ENCODE data around the gene ENTPD7. TPM values are rescaled to one million over a fixed set of nuclear protein-coding genes. Genes with fewer than 3 reads are reported as not detected.

The ENTPD7 gene
- total RNA-seq, 1 experiment from 2014 or later, result 14.5 TPM

DNA sequence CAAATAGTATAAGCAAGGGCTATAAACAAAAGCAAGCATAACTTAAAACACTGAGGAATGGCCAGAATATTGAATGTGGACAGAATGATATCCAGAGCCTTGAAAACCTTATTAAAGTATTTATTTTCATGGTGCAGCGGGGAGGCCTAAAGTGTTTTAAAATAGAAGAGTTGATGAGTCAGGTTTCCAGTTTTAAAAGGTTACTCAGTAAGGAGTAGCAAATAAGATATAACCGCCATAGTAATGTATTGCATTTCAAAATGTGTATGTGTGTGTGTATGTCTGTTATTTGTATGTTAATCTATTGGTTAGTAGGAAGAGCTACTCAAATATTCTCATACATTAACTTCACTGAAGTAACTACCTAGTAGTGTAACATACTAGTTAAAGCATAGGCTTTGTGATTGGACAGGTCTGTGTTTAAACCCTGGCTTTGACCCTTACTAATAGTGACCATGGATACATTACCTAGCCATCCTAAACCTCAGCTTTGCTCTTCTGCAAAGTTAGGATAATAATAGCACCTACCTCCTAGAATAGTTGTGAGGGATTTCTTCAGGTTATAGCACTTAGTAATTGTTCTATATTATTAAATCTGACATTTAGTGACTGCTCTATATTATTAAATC lies 89.6 kb downstream of the ENTPD7 start:
- Histone ChIP-seq H3K18ac (ENCODE audit: insufficient read length, low read depth, low read length) (no peak overlapping the region), H2BK12ac (ENCODE audit: insufficient read length, low read depth, low read length) (no peak overlapping the region), H3K9ac (ENCODE audit: extremely low read depth, insufficient read length, low read length) (no peak overlapping the region), H2BK15ac (ENCODE audit: low read depth, low read length) (no peak overlapping the region), H4K5ac (ENCODE audit: insufficient read length, low read depth, low read length) (no peak overlapping the region), H2BK120ac (ENCODE audit: low read depth, low read length, poor library complexity, severe bottlenecking) (no peak overlapping the region), H3K4me1 (ENCODE audit: insufficient read depth, low read length) (no peaks in the 10 kb centered on the region), H4K8ac (replicated peaks; ENCODE audit: insufficient read length, low read depth, low read length) (no peak overlapping the region), H3K9me3 (ENCODE audit: control insufficient read depth, low read depth, low read length) (no peaks in the 10 kb centered on the region), H3T11ph (ENCODE audit: low read length) (no peak overlapping the region), H3K4me2 (ENCODE audit: insufficient read depth, insufficient read length, low read length) (no peak overlapping the region), H3K79me1 (ENCODE audit: insufficient read depth, low read depth, low read length, poor library complexity, severe bottlenecking) (no peaks in the 10 kb centered on the region), H2BK5ac (ENCODE audit: insufficient read length, low read length) (no peak overlapping the region), H2BK20ac (ENCODE audit: low read depth, low read length, poor library complexity, severe bottlenecking) (no peak overlapping the region), H3K27me3 (ENCODE audit: insufficient read depth, low read length) (no peaks in the 10 kb centered on the region), H3K23me2 (ENCODE audit: insufficient read length, low read depth, low read length, poor library complexity, severe bottlenecking) (no peaks in the 10 kb centered on the region), H3K4ac (ENCODE audit: low read depth, low read length) (no peak overlapping the region), H4K91ac (ENCODE audit: insufficient read length, low read depth, low read length) (no peak overlapping the region), H4K20me1 (ENCODE audit: control insufficient read depth, insufficient read depth, insufficient read length) (no peaks in the 10 kb centered on the region), H3K14ac (ENCODE audit: insufficient read depth, low read length) (no peak overlapping the region), H3K56ac (ENCODE audit: insufficient read length, low read depth, low read length) (no peak overlapping the region), H2AFZ (ENCODE audit: low read length) (no peak overlapping the region), H3K27ac (ENCODE audit: insufficient read length, low read depth, low read length) (no peak overlapping the region), H2AK5ac (ENCODE audit: insufficient read length, low read length) (no peak overlapping the region), H3K23ac (ENCODE audit: insufficient read length, low read depth, low read length) (no peak overlapping the region), H3K79me2 (ENCODE audit: insufficient read depth, low read length) (no peaks in the 10 kb centered on the region)
- TF ChIP-seq, protein P1, sequence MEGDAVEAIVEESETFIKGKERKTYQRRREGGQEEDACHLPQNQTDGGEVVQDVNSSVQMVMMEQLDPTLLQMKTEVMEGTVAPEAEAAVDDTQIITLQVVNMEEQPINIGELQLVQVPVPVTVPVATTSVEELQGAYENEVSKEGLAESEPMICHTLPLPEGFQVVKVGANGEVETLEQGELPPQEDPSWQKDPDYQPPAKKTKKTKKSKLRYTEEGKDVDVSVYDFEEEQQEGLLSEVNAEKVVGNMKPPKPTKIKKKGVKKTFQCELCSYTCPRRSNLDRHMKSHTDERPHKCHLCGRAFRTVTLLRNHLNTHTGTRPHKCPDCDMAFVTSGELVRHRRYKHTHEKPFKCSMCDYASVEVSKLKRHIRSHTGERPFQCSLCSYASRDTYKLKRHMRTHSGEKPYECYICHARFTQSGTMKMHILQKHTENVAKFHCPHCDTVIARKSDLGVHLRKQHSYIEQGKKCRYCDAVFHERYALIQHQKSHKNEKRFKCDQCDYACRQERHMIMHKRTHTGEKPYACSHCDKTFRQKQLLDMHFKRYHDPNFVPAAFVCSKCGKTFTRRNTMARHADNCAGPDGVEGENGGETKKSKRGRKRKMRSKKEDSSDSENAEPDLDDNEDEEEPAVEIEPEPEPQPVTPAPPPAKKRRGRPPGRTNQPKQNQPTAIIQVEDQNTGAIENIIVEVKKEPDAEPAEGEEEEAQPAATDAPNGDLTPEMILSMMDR (conservative IDR thresholded peaks at IDR 0.05), result no peak
- H3K36me3 Mint-ChIP-seq (ENCODE audit: insufficient read depth in 1 of 3, low read depth in 3 of 3), result peaks cover 9 to 62% (median 55%) of the 10 kb centered on the region in 3 experiments; a peak in 6 of 7 replicates
- no peaks in the 10 kb centered on the region for H3K9me3 Mint-ChIP-seq
- DNase-seq, result no peak
- no CpG with 5 or more reads among the region's 2 CpGs for WGBS (ENCODE audit: extremely low coverage, insufficient read length, low lambda C conversion rate)
- H3K27me3 Mint-ChIP-seq (ENCODE audit: low read depth), result no peaks in the 10 kb centered on the region
- H3K27ac Mint-ChIP-seq, result no peak overlapping the region; a peak in 1 of 7 replicates
- no peak overlapping the region for H3K4me3 Mint-ChIP-seq
- H3K4me1 Mint-ChIP-seq, result no peaks in the 10 kb centered on the region
